ENCODE data around the gene HNRNPAB.

Gene HNRNPAB

DNA sequence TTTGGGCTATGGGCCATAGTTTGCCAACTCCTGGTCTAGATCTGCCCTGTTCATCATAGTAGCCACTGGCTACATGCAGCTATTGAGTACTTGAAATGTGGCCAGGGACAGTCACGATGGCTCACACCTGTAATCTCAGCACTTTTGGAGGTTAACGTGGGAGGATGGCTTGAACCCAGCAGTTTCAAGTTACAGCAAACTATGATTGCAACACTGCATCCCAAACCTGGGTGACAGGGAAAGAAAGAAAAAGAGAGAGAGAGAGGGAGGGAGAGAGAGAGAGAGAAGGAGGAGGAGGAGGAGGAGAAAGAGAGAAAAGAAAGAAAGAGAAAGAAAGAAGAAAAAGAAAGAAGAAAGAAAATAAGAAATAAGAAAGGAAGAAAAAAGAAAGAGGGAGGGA, 12.1 kb upstream of the HNRNPAB start:
- H3K4me1 ChIP-seq (ENCODE audit: low read length) = no peaks in the 10 kb centered on the region

DNA sequence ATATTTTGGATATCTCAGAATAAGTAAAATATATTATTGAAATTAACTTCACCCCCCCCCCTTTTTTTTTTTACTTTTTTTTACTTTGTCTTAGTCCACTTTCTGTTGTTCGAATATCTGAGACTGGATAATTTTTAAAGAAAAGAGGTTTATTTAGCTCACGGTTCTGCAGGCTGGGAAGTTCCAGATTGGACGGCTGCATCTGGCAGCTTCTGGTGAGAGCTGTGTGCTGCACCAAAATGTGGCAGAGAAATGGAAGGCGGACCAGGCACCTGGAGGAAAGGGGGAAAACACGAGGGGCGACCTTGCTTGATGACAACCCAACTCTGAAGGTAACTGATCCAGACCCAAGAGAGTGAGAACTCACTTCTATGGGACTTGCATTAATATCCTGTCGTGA, 11.5 kb upstream of the HNRNPAB start:
- Histone ChIP-seq H3K36me3 (replicated peaks; ENCODE audit: low read depth, low read length) (no peaks in the 10 kb centered on the region), H3K4me3 (ENCODE audit: low read length) (no peak overlapping the region), H3K9ac (ENCODE audit: low read length) (no peak overlapping the region), H3K27ac (ENCODE audit: low read length) (no peak overlapping the region), H3K79me2 (ENCODE audit: low read length) (no peaks in the 10 kb centered on the region), H3K9me3 (ENCODE audit: insufficient read depth, low read length) (no peaks in the 10 kb centered on the region), H3K27me3 (ENCODE audit: low read depth, low read length) (peaks cover 18% of the 10 kb centered on the region), H3K4me2 (ENCODE audit: low read length) (no peak overlapping the region), H3K4me1 (ENCODE audit: low read length) (no peaks in the 10 kb centered on the region), H4K20me1 (ENCODE audit: insufficient read depth, low read length) (no peaks in the 10 kb centered on the region), H2AFZ (ENCODE audit: low read depth, low read length) (no peak overlapping the region)
- TF ChIP-seq, protein P1, sequence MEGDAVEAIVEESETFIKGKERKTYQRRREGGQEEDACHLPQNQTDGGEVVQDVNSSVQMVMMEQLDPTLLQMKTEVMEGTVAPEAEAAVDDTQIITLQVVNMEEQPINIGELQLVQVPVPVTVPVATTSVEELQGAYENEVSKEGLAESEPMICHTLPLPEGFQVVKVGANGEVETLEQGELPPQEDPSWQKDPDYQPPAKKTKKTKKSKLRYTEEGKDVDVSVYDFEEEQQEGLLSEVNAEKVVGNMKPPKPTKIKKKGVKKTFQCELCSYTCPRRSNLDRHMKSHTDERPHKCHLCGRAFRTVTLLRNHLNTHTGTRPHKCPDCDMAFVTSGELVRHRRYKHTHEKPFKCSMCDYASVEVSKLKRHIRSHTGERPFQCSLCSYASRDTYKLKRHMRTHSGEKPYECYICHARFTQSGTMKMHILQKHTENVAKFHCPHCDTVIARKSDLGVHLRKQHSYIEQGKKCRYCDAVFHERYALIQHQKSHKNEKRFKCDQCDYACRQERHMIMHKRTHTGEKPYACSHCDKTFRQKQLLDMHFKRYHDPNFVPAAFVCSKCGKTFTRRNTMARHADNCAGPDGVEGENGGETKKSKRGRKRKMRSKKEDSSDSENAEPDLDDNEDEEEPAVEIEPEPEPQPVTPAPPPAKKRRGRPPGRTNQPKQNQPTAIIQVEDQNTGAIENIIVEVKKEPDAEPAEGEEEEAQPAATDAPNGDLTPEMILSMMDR (IDR thresholded peaks at IDR 0.05; ENCODE audit: low read depth, low read length) = no peak
- no peak for TF ChIP-seq EZH2phosphoT487 (IDR thresholded peaks at IDR 0.05; ENCODE audit: low read depth)

More for the DNA sequence above, 12.1 kb upstream of the HNRNPAB start:
- Histone ChIP-seq H3K79me2 (ENCODE audit: low read length) (no peaks in the 10 kb centered on the region), H3K36me3 (replicated peaks; ENCODE audit: low read depth, low read length) (no peaks in the 10 kb centered on the region), H2AFZ (ENCODE audit: low read depth, low read length) (no peak overlapping the region), H3K9ac (ENCODE audit: low read length) (no peak overlapping the region), H3K27me3 (ENCODE audit: low read depth, low read length) (peaks cover 18% of the 10 kb centered on the region), H3K27ac (ENCODE audit: low read length) (no peak overlapping the region), H3K4me3 (ENCODE audit: low read length) (no peak overlapping the region), H3K9me3 (ENCODE audit: insufficient read depth, low read length) (no peaks in the 10 kb centered on the region), H3K4me2 (ENCODE audit: low read length) (no peak overlapping the region), H4K20me1 (ENCODE audit: insufficient read depth, low read length) (no peaks in the 10 kb centered on the region)
- TF ChIP-seq, protein P1 (IDR thresholded peaks at IDR 0.05; ENCODE audit: low read depth, low read length) = no peak
- TF ChIP-seq EZH2phosphoT487 (IDR thresholded peaks at IDR 0.05; ENCODE audit: low read depth) = no peak

DNA sequence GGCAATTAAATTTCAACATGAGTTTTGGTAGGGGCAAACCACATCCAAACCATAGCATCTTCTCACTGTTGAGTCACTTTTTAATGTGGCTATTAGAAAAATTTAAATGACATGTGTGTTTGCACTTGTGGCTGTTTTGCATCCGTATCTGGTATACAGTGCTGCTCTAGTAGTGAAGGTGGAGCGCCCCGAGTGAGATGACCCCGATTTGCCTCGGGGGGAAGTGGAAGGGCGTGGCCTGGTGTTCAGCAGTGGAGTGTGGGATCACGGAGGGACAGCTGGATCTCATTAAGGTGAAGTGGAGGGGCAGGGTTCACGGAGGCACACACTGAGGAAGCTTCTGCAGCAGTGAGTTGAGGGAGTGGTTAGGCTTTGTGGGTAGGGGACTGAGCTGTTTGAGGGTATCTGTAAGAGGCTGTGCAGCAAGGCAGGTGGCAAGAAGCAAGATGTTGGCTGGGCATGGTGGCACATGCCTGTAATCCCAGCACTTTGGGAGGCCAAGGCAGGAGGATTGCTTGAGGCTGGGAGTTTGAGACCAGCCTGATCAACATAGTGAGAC, 11.0 kb upstream of the HNRNPAB start:
- TF ChIP-seq EZH2phosphoT487 (IDR thresholded peaks at IDR 0.05; ENCODE audit: low read depth) = no peak
- TF ChIP-seq, protein P1 (IDR thresholded peaks at IDR 0.05; ENCODE audit: low read depth, low read length) = no peak
- H3K4me2 ChIP-seq (ENCODE audit: low read length) = no peak overlapping the region

DNA sequence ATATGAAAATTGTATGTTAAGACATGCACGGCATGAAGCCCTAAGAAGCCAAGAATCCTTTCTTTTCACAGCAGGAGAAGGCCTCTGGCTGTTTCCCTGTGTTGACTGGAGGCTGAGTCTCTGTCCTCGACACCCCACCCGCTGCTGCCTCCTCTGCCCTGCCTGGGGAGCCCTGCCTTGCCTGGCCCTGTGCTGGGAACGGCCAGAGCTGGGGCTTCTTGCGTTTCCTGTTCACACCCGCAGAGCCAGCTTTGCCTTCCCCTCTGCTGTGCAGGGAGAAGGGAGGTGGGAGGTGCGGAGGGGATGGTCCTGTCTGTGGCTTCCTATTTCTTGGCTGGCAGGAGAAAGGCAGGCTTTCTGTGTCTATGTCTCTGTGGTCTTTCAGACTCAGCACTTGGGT, 10.3 kb upstream of the HNRNPAB start:
- Histone ChIP-seq H4K20me1 (ENCODE audit: insufficient read depth, low read length) (no peaks in the 10 kb centered on the region), H3K4me1 (ENCODE audit: low read length) (no peaks in the 10 kb centered on the region), H3K36me3 (replicated peaks; ENCODE audit: low read depth, low read length) (no peaks in the 10 kb centered on the region), H3K27ac (ENCODE audit: low read length) (no peak overlapping the region), H2AFZ (ENCODE audit: low read depth, low read length) (no peak overlapping the region), H3K79me2 (ENCODE audit: low read length) (no peaks in the 10 kb centered on the region), H3K9me3 (ENCODE audit: insufficient read depth, low read length) (no peaks in the 10 kb centered on the region), H3K4me2 (ENCODE audit: low read length) (no peak overlapping the region), H3K4me3 (ENCODE audit: low read length) (no peak overlapping the region), H3K27me3 (ENCODE audit: low read depth, low read length) (peaks cover 18% of the 10 kb centered on the region), H3K9ac (ENCODE audit: low read length) (no peak overlapping the region)
- TF ChIP-seq, protein P1 (IDR thresholded peaks at IDR 0.05; ENCODE audit: low read depth, low read length) = no peak
- no peak for TF ChIP-seq EZH2phosphoT487 (IDR thresholded peaks at IDR 0.05; ENCODE audit: low read depth)

More for the DNA sequence above, 11.0 kb upstream of the HNRNPAB start:
- Histone ChIP-seq H3K4me3 (ENCODE audit: low read length) (no peak overlapping the region), H3K36me3 (replicated peaks; ENCODE audit: low read depth, low read length) (no peaks in the 10 kb centered on the region), H3K27ac (ENCODE audit: low read length) (no peak overlapping the region), H3K27me3 (ENCODE audit: low read depth, low read length) (peaks cover 18% of the 10 kb centered on the region), H2AFZ (ENCODE audit: low read depth, low read length) (no peak overlapping the region), H4K20me1 (ENCODE audit: insufficient read depth, low read length) (no peaks in the 10 kb centered on the region), H3K9me3 (ENCODE audit: insufficient read depth, low read length) (no peaks in the 10 kb centered on the region), H3K4me1 (ENCODE audit: low read length) (no peaks in the 10 kb centered on the region), H3K9ac (ENCODE audit: low read length) (no peak overlapping the region), H3K79me2 (ENCODE audit: low read length) (no peaks in the 10 kb centered on the region)

Data from OCI-LY3 (cell line).